HCT116 (cell line): ENCODE measurements around the gene SDK2.

Experiments used
- EZH2 ChIP-seq: fragments of 200-600 bp; sonication (generic); IDR thresholded peaks from 2 replicates; pipeline ENCODE4 v1.6.1; 2017; ENCODE audit warnings: antibody characterized with exemption, mixed run types
- EZH2phosphoT487 ChIP-seq: fragments of 200-600 bp; IDR thresholded peaks from 2 replicates; pipeline ENCODE4 v1.6.1; 2018; ENCODE audit warnings: antibody characterized with exemption, borderline replicate concordance
- POLR2A ChIP-seq: IDR thresholded peaks from 2 replicates; pipeline ENCODE4 v1.7.0; 2011; ENCODE audit warnings: borderline replicate concordance; ENCODE audit not compliant: insufficient read depth, insufficient read length; ENCODE audit errors: extremely low read depth
- TF ChIP-seq, protein P1 (sequence below), 3 experiments: fragments of 200-600 bp in 1 of 3; sonication (generic) in 1 of 3; IDR thresholded peaks in 2 of 3; conservative IDR thresholded peaks in 1 of 3; 2 replicates each; pipeline ENCODE4 v1.5.1; 2012 to 2017; ENCODE audit warnings: low read depth in 2 of 3, low read length in 2 of 3, antibody characterized with exemption in 1 of 3, borderline replicate concordance in 1 of 3, control low read depth in 1 of 3, mild to moderate bottlenecking in 1 of 3, mixed read lengths in 1 of 3, mixed run types in 1 of 3, moderate library complexity in 1 of 3; ENCODE audit not compliant: insufficient read depth in 1 of 3

DNA sequence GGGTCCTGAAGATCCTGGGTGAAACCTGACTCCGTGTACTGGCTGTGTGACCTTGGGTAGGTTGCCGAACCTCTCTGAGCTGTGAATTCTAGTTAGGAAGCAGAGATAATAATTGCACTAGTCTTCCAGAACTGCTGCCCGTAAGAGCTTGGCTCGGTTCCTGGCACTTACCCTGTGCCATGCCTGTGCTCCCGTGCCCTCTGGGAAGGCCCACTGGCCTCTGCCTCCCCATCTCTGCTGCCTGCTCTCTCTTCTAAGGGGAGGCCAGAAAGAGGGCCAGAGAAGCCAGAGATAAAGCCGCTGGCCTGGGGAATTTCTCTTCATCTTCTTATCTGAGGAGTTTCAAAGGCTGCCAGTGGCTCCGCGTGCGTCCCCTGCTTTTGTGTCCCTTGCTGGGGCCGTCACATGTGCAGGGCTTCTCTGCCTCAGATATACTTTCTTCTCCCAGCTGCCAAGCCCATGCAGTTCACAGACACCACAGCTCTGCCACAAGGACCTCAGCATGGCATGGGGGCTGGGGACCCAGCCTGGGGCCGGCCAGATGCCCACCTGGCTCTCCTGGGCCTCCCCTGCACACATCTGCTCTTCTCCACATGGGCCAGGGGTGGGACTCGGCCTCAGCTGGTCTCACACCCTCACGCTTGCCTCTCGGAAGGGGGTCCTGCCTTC, 145.2 kb downstream of the SDK2 start:
- TF ChIP-seq, protein P1, sequence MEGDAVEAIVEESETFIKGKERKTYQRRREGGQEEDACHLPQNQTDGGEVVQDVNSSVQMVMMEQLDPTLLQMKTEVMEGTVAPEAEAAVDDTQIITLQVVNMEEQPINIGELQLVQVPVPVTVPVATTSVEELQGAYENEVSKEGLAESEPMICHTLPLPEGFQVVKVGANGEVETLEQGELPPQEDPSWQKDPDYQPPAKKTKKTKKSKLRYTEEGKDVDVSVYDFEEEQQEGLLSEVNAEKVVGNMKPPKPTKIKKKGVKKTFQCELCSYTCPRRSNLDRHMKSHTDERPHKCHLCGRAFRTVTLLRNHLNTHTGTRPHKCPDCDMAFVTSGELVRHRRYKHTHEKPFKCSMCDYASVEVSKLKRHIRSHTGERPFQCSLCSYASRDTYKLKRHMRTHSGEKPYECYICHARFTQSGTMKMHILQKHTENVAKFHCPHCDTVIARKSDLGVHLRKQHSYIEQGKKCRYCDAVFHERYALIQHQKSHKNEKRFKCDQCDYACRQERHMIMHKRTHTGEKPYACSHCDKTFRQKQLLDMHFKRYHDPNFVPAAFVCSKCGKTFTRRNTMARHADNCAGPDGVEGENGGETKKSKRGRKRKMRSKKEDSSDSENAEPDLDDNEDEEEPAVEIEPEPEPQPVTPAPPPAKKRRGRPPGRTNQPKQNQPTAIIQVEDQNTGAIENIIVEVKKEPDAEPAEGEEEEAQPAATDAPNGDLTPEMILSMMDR (IDR thresholded peaks at IDR 0.05 in 2 of 3, conservative IDR thresholded peaks at IDR 0.05 in 1 of 3; ENCODE audit: borderline replicate concordance in 1 of 3, insufficient read depth in 1 of 3, low read depth in 2 of 3, low read length in 2 of 3), result no peak
- no peak for TF ChIP-seq EZH2phosphoT487
- TF ChIP-seq POLR2A, result no peak
- no peak for TF ChIP-seq EZH2
